Activated naive CD4-positive, alpha-beta T cell treated with anti-CD3 and anti-CD28 coated beads, Interleukin-2, amount 50 U/mL, for 16 hours (primary cell): ENCODE data around the gene BUB1B.

Experiments used
- DNase-seq: peaks from one replicate; pipeline ENCODE4 v3.0.0-alpha.2; 2020

Gene BUB1B

DNA sequence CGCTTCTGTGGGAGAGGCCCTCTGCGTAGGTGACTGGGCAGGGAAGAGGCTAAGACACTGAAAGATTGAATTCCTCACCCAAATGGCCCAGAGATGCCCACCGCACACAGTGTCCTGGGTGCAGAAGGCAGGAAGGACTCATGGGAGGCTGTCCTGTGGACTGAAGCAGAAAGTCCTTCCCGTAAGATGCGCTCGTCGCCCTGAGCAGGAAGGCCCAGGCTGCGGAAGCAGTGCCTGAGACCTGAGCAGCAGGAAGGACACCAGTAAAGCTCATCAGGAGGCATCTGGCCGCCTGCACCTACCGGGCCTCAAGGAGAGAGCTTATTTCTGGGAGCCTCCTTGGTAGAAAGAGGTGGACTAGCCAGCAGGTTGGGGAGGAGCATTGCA, 81.3 kb downstream of the BUB1B start:
- DNase-seq = no peak

DNA sequence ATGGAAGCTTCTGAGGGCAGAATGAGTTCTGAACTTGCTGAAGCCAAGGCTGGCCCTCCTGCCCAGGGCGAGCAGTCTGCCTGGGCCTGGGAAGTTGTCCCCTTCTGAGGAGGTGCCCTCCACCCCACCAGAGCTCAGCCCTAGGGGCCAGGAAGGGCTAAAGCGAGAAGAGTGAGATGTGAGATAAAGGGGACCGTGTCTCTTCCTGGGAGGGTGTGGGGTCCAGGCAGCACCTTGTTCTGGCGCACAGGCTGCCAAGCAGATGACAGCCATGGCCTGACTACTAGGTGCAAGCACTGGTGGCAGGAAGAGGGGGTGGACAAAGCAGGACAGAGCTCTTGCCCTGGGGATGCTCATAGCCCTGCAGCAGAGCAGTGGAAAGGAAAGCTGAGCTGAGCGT, 81.7 kb downstream of the BUB1B start:
- DNase-seq = no peak

DNA sequence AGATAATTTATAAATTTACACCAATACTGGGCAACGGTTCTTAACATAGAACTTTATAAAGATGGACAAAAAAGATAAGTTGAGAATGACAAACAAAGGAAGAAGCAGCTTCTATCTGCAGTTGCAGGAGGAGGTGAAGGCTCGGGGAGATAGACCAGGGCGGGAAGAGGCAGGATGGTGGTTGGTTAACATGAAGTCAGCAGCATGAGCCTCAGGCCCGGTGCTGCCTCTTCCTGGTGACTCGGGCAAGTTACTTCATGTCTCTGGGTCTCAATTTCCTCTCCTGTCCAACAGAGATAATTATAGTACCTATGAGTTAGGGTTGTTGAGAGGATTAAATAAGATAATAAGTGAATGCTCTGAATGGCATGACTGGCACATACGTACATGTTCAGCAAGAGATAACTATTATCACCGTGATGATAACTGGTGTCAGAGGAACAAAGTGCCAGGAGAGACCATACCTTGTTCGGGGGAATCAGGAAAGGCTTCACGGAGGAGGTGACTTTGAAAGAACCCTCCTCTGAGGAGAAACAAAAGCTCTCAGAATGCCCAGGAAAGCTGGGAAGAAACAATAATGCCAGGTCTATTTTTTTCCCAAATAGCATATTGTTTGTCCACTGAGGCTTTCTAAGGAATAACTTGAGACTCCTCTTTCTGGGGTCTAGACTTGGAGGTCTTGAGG, 82.4 kb downstream of the BUB1B start:
- DNase-seq = no peak

DNA sequence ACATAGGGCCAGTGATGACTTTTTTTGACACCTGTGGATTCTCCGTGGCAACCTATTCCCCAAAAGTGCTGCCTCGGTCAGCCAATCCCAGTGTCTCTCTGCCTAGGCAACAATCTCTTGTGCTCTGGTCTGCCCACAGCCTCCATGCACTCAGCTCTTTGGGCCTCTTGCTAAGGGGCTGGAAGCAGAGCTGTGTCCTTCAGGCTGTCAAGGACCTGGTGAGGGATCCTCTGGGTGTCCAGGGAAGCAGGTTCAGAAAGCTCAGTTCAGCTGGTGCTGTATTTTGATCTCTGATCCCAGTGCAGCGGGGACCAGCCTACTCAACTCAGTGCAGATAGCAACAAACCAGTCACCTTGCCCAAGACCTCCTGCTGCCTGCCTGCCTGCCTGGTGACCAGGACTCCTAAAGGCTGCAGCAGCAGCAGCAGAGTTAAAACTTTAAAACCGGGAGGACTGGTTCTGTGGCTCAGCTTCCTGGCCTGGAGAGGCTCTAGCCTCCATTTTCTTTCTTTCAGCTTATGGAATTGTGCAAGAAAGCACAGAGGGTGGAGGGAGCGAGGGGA, 84.2 kb downstream of the BUB1B start:
- no peak for DNase-seq

DNA sequence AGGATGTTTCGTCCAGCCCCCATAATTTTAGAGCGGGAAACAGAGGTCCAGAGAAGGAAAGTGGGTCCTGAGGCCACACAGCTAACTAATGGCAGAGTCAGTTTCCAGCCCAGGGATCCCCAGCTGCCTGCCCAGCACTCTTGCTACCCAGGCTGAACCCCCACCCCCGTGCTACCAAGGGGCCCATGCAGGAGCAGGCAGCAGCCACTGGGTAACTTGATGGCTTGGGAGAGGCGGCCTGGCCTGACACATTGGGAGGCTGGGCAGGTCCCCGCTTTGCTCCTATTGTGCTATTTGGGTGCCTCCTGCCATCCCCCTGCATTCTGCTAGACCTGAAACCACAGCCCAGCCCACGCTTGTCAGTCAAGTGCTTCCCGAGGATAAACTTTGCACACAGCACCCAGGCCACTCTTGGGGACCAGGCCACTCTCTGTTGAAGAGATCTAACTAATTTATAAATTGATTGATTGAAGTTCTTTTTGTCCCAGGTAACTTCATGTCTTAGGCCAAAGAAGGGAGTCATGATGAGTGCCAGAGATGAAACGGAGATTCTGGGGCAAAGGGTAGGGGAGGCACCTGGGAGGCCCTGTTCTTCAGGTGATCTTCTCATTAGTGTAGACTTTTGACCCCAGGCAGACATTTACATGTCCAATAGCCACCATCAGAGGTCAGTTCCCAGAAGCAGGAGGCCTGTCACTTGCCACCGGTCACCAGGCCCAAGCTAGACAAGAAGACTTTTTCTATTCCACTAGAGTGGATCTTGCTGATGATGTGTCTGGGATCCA, 85.0 kb downstream of the BUB1B start:
- no peak for DNase-seq

DNA sequence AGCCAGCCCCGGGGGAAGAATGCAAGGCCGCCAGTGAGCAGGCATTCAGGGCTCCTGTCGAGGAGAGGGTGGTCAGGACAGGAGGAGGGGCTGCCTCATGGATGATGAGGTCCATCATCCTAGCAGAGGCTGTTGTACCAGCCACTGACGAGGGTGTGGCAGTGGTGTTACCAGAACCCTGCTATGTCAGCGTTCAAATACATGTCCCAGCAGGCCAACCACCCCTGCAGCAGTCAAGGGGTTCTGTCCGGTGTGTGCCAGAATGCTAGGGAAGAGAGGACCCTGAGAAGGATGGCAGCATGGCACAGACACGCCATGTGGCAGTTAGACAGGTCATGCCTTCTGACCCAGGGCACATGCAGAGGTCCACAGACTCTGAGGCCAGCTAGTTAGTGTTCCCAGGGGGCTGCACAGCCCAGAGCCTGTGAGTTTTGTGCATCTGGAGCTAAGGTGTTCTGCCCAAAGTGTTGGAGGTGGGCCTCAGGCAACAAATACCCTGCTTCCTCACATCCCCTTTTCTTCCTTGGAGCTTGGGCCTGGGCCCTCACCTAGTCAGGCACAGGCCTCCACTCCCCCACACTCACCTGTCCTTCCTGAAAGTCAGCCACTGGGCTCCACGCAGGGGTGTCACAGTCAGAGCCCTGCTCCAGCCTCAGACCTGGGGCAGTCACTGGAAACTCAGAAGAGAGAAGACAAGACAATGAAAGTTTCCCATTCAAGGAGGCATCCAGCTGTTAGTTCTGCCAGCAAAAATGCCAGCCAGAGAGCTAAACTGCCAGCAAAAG, 85.8 kb downstream of the BUB1B start:
- DNase-seq = no peak

DNA sequence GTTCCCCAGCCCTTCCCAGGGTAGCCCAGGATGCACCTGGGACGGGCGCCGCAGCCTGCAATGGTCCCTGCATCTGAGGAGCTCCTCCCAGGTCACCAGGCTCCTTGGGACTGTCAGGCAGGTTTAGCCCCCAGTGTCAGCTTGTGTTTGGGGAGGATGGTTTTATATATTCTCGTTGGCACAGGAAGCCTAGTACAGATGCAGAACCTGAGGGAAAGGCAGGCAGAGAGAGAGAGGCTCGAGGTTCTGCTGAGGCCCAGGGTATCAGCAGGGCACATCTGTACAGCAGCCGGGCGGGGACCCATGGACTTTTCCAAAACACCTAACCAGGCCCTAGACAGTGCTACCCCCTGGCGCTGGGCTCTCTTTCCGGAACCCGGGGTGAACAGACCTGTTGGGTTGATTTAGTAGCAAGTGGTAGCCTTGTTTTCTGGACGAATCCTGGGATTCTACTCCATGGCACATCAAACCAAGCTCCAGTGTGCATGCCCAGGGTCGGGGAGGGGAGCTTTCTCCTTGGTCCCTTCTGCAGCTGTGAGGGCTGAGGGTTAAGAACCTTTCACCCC, 86.6 kb downstream of the BUB1B start:
- no peak for DNase-seq

DNA sequence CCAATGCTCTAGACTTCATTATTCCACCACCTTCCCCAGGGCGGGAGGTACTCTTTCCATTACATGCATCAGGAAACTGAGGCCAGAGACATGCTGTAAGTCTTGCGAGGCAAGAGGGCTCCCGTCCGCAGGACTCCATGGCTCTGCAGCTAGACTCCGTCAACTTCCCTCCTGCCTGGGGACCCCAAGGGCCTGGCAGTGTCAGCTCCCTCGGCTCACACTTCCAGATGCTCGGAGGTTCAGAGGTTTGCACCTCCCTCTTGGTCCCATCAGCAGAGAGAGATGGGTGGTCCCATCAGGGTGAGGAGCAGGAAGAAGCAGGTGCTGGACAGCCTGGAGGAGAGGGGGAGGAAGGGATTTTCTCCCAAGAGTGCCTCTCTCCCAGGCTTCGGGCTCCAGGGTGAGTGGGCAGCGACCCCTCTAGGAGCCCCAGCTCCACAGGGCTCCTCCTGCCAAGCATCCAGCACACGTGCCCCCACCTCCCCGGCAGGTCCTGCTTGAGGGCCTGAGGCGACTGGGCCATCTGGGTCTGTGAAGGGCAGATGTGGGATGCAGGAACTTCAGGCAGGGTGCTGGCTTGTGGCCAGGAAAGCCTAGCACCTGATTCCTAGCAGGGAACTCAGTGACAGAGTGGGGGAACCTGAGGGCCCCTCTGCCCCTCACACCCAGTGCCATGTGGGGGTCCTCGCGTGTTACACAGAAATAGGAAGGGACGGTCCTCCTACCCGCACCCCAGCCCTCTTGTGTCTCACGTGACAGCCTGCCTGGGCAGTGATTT, 87.3 kb downstream of the BUB1B start:
- no peak for DNase-seq

DNA sequence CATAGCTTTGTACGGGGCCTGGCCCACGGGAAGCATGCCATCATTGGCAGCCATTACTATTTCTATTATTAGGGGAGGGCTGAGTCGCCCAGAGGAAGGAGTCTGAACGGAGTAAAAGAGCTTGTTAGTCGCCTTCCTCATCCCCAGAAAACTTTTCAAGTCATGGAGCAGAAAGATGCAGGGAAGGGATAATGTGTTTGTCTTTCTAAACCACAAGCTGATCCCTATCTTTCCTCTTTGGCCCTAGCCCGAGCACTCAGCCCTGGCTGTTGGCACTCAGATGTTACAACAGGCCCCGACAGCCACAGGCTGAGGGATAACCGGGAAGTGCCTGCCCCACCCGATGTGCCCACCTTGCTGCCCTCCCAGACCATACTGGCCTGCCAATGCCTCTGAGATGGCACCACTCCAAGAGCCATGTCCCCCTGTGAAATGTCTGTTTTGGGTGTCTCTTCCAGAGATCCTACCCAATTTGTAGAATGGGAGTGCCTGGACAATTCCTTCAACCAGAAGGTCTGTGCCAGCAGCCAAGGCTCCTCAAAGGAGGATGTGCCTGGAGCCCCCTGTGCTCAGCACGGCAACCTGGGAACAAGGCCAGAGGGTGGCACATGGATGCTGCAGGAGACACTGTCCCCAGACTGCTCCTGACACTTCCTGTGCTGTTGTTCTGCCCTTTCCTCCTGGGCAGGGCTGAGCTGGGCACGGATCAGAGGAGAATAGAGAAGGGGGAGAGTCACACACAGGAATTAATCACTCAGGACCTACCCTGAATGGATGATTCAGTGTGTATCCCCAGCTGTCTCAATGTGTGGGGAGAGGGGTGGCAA, 88.8 kb downstream of the BUB1B start:
- no peak for DNase-seq

DNA sequence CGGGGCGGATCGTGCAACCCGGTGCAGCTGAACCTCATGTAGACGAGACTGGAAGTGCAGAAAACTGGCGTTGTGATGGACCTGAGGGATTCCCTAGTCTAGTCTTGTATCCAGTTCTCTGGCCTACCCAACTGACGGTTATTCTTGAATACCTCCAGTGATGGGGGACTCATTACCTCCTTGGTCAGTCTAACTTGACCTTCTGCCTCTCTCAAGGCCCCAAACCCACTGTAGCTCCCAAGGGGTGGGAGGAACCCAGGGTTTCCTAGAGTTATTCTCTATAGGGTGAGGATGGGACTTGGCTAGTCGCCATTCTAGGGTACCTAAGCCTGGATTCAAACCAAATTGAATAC, 89.4 kb downstream of the BUB1B start:
- no peak for DNase-seq

DNA sequence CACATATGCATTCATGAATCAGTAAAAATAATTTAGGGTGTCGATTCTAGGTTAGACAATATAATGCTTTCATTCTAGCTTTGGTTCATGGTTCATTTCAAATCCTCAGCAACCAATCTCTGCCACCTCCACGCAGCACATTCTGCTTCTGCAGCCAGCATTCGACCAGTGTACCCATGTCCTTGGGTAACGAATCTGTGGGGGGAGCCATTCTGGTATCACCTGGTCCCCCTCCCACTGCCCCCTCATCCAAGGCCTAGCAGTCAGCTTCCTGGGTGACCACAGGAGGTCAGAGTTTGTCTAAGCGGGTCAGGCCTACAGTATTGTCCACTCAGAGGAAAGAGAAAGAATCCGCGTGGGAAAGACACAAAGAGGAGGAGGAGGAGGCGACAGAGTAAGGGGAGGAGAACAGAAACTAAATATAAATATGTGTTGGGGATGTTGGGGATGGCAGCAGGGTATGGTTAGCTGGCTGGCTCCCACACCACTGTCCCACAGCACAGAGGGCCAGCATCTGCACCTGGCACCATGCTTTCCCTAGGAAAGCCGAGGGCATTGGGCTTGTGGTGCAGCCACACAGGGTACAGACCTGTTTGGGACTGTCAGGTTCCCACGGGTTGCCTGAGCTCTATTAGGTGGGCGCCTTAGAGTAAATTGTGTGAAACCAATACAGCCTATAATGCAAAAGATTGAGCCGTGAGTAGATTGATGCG, 90.1 kb downstream of the BUB1B start:
- no peak for DNase-seq

DNA sequence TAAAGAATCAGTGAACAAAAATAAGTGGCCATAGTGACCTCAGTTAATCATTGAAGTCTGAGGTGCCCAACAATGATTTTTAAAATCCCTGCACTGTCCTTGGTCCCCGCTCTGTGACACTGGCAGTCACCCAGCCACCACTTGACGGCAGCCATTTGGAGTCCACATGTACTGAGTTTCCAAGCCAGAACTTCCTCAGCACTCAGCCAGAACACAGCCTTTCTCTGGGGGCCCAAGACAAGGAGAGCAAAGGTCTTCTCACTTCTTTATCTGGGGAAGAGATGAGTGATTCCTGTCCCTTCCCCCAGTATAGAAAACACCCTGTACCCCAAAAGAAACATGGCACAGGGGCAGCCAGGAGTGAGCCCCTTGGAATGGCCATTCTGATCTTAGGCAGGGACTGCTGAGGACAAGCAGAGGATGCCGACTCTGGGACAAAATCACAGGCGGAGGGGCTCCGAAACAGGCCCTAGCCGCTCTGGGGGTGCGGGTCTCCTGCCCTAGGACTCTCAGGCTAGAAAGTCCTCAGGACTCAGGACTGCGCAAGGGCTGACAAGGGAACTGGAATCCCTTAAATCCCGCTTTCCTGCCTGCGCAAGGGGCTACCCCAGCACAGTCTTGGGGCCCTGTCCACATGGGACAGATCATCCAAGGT, 90.7 kb downstream of the BUB1B start:
- no peak for DNase-seq

DNA sequence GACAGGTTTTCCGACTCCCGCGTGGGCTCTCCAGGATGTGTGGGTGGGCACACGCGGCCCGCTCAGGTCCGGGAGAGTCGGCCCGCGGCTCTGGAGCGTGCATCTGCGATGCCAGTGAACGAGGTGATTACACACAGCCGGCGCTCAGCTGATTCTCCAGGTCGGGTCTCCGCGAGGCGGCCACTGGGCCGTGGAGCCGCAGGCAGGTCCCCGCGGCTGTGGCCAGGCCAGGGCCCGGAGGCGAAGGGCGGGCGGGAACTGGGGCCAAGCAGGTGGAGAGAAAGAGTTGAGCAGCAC, 91.2 kb downstream of the BUB1B start:
- DNase-seq = no peak

DNA sequence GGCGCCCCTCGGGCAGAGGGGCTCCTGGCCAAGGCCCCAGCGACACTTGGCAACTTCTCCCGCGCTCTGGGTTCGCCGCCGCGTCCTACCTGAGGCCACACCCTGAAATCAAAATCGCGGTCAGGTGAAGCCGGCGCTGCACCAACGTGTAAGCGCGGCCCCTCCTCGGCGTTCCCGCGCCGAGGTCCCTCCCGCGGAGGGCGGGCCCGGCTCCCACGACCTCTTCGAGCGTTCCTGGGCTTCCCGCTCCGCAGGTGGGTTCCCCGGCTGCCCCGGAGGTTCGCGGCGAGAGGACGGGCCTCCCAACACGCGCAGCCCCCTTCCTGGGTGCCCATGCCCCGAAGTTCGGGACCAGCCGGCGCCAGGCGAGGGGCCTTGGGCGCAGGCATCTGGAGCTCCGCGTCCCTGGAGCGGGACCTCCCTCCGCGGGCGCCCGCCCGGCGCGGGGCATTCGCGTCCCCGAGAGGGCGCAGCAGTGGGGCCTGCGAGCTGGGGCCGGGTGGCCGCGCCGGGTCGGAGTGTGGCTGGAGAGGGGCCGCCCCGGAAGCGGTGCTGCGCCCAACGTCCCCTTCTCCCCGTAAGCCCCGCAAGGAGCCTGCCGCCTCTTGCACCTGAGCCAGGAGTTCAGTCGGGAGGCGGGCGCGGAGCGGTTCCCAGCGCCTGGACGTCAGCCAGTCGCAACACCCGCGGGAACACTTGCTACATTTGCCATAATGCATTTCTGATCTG, 91.7 kb downstream of the BUB1B start:
- no peak for DNase-seq

DNA sequence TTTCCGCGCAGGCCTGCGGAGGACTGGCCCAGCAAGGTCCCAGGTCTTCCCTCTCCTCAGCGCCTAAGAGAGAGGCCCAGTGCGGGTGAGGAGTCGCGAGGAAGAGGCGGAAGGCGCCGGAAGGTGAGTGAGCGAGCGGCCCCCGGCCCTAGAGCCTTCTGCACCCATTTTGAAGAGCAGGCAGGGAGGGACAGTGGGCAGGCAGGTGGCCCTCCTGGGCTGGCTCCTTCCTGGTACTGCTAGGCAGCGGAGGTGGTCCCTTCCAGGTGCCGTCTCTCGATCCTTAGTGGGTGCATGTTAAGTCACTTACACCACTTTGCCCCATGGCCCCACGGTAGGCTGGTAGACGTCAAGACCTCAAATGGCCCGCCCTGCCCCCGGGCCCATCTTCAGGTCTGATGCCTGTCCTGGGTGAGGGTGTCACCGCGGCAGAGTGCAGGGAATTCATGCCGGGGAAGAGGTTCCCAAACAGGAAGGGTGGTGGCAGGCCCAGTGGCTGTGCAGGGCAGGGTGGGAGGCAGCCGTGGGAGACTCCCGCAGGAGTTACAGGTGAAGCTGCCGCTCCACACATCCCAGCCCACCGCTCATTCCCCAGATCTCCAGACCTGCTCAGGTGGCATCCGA, 92.4 kb downstream of the BUB1B start:
- no peak for DNase-seq

DNA sequence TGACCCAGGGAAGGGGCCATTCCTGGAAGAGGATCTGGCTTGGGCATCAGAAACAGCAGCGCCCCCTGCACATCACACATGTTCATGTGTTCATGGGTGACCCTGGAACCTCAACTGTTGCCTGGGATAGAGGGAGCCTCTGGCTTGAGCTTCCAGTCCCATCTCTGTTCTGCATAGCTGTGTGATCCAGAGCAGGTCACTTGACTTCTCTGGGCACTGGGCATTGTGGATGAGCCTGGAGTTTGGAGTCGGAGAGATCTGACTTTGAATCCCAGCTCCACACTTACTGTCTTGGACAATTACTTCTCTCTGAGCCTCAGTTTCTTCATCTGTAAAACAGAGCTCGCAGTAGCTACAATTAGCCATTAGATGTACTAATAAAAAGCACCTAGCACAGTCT, 93.6 kb downstream of the BUB1B start:
- no peak for DNase-seq

DNA sequence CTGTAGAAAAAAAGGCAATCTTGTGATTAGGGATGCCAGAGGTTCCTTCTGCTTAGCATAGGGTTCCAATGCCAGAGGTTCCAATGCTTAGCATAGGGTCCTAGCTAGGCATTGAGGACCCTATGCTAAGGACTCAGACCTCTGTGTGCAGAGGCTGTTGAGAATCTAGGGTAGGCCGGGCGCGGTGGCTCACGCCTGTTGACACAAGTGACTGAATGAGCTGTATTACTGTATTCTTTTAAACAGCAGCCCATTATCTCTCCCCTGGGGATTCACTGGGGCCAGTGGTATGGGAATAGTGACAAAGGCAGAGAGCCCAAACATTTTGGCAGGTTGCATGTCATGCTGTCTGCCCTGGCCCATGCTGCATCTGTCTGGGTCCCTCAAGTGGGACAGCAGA, 94.2 kb downstream of the BUB1B start:
- no peak for DNase-seq

DNA sequence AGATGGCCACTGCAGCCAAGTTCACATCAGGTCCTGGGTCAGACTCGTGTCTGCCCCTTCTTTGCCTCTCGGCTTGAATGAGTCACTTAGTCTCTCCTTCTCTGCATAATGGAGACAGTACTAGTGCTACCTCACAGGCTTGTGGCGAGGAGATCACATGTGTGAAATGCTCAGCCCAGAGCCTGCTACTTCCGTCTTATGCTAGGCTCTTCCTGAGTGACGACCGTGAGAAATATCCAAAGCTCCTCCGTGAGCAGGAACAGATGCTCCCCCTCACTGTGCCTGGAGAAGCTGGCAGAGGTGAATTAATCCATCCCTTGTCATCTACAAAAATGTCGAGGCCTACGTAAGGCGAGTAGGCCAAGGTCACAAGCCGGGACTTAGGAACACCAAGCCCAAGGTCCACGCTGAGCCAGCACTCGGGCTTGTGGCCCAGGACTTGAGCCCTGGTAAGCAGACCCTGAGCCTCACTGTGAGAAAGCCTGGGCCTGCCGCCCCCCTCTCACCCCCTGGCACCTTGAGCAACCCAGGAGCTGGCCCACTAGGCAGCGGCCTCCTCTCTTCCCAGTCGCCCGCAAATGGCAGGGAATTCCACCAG, 95.9 kb downstream of the BUB1B start:
- DNase-seq = no peak
